Nephron progenitor cell (in vitro differentiated cells): ENCODE results near the gene CCDC57.

ENCODE experiments used
- DNase-seq: peaks from one replicate; pipeline ENCODE4 v3.0.0; 2021
- H3K27ac Mint-ChIP-seq: 2 replicates; pipeline ENCODE4 v1.8.0; 2021; ENCODE audit warnings: mild to moderate bottlenecking, moderate library complexity, mixed read lengths
- H3K27me3 Mint-ChIP-seq: 2 replicates; pipeline ENCODE4 v1.8.0; 2021; ENCODE audit warnings: mild to moderate bottlenecking, low read depth, mixed read lengths; ENCODE audit not compliant: poor library complexity
- H3K36me3 Mint-ChIP-seq: 2 replicates; pipeline ENCODE4 v1.8.0; 2021; ENCODE audit warnings: low read depth, mixed read lengths
- H3K4me1 Mint-ChIP-seq: 2 replicates; pipeline ENCODE4 v1.8.0; 2021; ENCODE audit warnings: mixed read lengths
- H3K4me3 Mint-ChIP-seq: 2 replicates; pipeline ENCODE4 v1.8.0; 2021; ENCODE audit warnings: mild to moderate bottlenecking, moderate library complexity, mixed read lengths
- H3K9me3 Mint-ChIP-seq: 2 replicates; pipeline ENCODE4 v1.8.0; 2021; ENCODE audit warnings: mild to moderate bottlenecking, moderate library complexity, mixed read lengths
- TF ChIP-seq, protein P1 (sequence below): fragments of 200-600 bp; sonication (generic); IDR thresholded peaks from 2 replicates; pipeline ENCODE4 v1.5.0; 2021; ENCODE audit warnings: antibody characterized with exemption

The CCDC57 gene

GRCh38 chr17:82092995-82093751, 119.5 kb downstream of the CCDC57 start:
- H3K27me3 Mint-ChIP-seq = no peaks in the 10 kb centered on the region
- DNase-seq = no peak
- H3K27ac Mint-ChIP-seq = no peak overlapping the region
- no peaks in the 10 kb centered on the region for H3K9me3 Mint-ChIP-seq
- no peaks in the 10 kb centered on the region for H3K36me3 Mint-ChIP-seq
- H3K4me3 Mint-ChIP-seq = no peak overlapping the region
- peaks cover 9% of the 10 kb centered on the region for H3K4me1 Mint-ChIP-seq
- TF ChIP-seq, protein P1, sequence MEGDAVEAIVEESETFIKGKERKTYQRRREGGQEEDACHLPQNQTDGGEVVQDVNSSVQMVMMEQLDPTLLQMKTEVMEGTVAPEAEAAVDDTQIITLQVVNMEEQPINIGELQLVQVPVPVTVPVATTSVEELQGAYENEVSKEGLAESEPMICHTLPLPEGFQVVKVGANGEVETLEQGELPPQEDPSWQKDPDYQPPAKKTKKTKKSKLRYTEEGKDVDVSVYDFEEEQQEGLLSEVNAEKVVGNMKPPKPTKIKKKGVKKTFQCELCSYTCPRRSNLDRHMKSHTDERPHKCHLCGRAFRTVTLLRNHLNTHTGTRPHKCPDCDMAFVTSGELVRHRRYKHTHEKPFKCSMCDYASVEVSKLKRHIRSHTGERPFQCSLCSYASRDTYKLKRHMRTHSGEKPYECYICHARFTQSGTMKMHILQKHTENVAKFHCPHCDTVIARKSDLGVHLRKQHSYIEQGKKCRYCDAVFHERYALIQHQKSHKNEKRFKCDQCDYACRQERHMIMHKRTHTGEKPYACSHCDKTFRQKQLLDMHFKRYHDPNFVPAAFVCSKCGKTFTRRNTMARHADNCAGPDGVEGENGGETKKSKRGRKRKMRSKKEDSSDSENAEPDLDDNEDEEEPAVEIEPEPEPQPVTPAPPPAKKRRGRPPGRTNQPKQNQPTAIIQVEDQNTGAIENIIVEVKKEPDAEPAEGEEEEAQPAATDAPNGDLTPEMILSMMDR = no peak

- Mint-ChIP-seq H3K27me3 (no peaks in the 10 kb centered on the region), H3K27ac (no peak overlapping the region), H3K4me3 (no peak overlapping the region), H3K36me3 (no peaks in the 10 kb centered on the region), H3K9me3 (no peaks in the 10 kb centered on the region), H3K4me1 (peaks cover 9% of the 10 kb centered on the region)
- TF ChIP-seq, protein P1 = no peak
- DNase-seq = no peak
These were observed 120.0 kb downstream of the CCDC57 start for GRCh38 chr17:82092628-82092994.

- Mint-ChIP-seq H3K4me3 (no peak overlapping the region), H3K4me1 (peaks cover 9% of the 10 kb centered on the region), H3K36me3 (no peaks in the 10 kb centered on the region), H3K27me3 (no peaks in the 10 kb centered on the region), H3K9me3 (no peaks in the 10 kb centered on the region), H3K27ac (no peak overlapping the region)
- TF ChIP-seq, protein P1 = no peak
- peak; percentile 3 for DNase-seq
These were observed 120.5 kb downstream of the CCDC57 start for GRCh38 chr17:82092094-82092586.

DNA sequence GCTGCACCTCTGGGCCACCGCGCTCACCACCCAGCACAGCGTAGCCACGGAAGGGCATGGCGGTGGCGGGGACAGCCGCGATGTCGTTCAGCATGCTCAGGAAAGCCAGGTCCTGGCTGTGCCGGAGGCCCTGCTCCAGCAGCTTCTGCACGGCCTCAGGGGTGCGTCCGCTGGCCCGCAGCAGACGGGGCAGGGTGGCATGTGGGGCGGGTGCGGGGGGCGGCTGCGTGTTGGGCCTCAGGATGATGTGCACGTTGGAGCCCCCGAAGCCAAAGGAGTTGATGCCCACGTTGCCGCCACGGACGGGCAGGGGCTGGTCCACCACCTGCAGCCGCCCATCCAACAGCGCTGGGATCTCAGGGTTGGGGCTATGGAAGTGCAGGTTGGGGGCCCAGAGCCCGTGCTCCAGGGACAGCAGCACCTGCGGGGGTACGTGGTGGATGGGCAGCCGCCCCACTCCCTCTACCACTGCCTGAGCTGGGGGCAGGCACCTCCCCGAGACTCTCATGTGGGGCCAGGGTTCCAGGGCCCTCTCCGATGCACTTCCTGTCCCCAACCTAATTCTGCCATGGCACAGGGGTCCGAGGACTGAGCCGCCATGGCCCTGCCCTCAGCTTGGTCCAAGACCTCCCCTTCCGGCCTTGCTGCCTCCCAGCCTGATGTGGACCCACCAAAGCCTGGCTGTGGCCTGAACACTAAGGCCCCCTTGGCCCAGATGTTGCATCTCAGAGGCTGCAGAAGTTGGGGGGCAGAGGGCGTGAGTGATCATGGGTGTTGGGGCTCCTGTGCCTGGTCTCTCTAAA, 121.2 kb downstream of the CCDC57 start:
- no peak overlapping the region for H3K4me3 Mint-ChIP-seq
- no peak for DNase-seq
- no peaks in the 10 kb centered on the region for H3K36me3 Mint-ChIP-seq
- H3K4me1 Mint-ChIP-seq = peaks cover 7% of the 10 kb centered on the region
- H3K27me3 Mint-ChIP-seq = no peaks in the 10 kb centered on the region
- TF ChIP-seq, protein P1 = no peak
- H3K27ac Mint-ChIP-seq = no peak overlapping the region
- H3K9me3 Mint-ChIP-seq = no peaks in the 10 kb centered on the region

- H3K4me3 Mint-ChIP-seq = no peak overlapping the region
- no peaks in the 10 kb centered on the region for H3K9me3 Mint-ChIP-seq
- H3K36me3 Mint-ChIP-seq = no peaks in the 10 kb centered on the region
- H3K4me1 Mint-ChIP-seq = no peaks in the 10 kb centered on the region
- DNase-seq = no peak
- TF ChIP-seq, protein P1 = no peak
- H3K27ac Mint-ChIP-seq = no peak overlapping the region
- H3K27me3 Mint-ChIP-seq = no peaks in the 10 kb centered on the region
These were observed 121.9 kb downstream of the CCDC57 start for GRCh38 chr17:82090549-82091263.
